ENCODE measurements around the gene KRTAP10-4. TPM values are rescaled to one million over a fixed set of nuclear protein-coding genes. Genes with fewer than 3 reads are reported as not detected.
"Not testable (repeated sequence)": the region's sequence is repeated elsewhere in the genome, so short reads cannot be mapped to it uniquely, and the experiment has no call there.

The KRTAP10-4 gene
- total RNA-seq, 1 experiment from 2014 or later, result not detected

DNA sequence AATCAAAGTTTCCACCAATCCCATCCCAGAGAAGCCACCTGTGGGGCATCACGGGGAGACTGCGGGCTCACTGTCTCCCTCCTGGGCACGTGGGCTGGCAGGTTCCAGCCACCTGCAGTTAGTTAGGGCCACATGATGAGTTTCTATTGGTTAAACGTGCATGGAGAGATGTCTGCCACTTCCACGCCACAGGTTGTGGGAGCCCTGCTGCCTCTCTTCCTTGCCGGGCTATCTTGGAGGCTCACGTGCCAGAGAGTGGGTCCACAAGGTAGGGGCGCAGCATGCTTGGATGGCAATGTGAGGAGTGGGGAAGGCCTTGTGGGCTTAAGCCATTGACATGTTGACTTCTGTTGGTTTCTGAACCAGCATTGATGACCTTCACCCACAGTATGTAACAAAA is 30.4 kb downstream of the KRTAP10-4 start:
- Histone ChIP-seq H3K9me3 (ENCODE audit: insufficient read depth, low read depth) (no peaks in the 10 kb centered on the region), H3K4me1 (replicated peaks; ENCODE audit: insufficient read depth) (no peaks in the 10 kb centered on the region), H3K27me3 (ENCODE audit: insufficient read depth, low read depth) (peaks cover 60% of the 10 kb centered on the region), H4K20me1 (ENCODE audit: insufficient read depth) (no peaks in the 10 kb centered on the region), H3K9me2 (ENCODE audit: insufficient read depth) (no peaks in the 10 kb centered on the region), H2AFZ (no peak overlapping the region), H3K79me2 (ENCODE audit: low read depth) (no peaks in the 10 kb centered on the region), H3K27ac (no peak overlapping the region), H3K36me3 (ENCODE audit: low read depth) (no peaks in the 10 kb centered on the region), H3K4me3 (no peak overlapping the region), H3K4me2 (no peak overlapping the region), H3F3A (ENCODE audit: insufficient read depth, low read depth) (no peaks in the 10 kb centered on the region)
- no peak for TF ChIP-seq EZH2 (IDR thresholded peaks at IDR 0.05; ENCODE audit: low read depth)
- TF ChIP-seq, protein P1, sequence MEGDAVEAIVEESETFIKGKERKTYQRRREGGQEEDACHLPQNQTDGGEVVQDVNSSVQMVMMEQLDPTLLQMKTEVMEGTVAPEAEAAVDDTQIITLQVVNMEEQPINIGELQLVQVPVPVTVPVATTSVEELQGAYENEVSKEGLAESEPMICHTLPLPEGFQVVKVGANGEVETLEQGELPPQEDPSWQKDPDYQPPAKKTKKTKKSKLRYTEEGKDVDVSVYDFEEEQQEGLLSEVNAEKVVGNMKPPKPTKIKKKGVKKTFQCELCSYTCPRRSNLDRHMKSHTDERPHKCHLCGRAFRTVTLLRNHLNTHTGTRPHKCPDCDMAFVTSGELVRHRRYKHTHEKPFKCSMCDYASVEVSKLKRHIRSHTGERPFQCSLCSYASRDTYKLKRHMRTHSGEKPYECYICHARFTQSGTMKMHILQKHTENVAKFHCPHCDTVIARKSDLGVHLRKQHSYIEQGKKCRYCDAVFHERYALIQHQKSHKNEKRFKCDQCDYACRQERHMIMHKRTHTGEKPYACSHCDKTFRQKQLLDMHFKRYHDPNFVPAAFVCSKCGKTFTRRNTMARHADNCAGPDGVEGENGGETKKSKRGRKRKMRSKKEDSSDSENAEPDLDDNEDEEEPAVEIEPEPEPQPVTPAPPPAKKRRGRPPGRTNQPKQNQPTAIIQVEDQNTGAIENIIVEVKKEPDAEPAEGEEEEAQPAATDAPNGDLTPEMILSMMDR (conservative IDR thresholded peaks at IDR 0.05), result no peak
- ChIA-PET CTCF (no interaction called here), POLR2A (ENCODE audit: unreplicated experiment) (no interaction called here)
- no TSS peak for BruUV-seq (replicated peaks)
- DNase-seq, result no peak
- intact Hi-C loops (cut with micrococcal nuclease; ENCODE audit: unreplicated experiment), result no loop called here

DNA sequence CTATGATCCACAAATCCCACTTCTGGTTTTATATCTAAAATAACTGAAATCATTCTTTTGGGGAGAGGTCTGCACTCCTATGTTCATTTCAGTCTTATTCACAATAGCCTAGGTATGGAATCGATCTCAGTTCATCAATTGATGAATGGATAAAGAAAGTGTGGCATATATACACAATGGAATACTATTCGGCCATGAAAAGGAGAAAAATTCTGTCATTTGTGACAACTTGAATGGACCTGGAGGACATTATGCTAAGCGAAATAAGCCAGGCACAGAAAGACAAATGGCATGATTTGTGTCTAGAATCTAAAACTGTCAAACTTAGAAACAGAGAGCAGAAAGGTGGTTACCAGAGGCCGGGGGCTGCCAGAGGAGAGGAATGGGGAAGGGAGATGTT is 33.0 kb downstream of the KRTAP10-4 start:
- H3F3A ChIP-seq (ENCODE audit: insufficient read depth, low read depth), result no peaks in the 10 kb centered on the region
- no peak for TF ChIP-seq EZH2 (IDR thresholded peaks at IDR 0.05; ENCODE audit: low read depth)
- TF ChIP-seq, protein P1 (conservative IDR thresholded peaks at IDR 0.05), result no peak
- BruUV-seq (replicated peaks), result no TSS peak
- no peaks in the 10 kb centered on the region for H3K36me3 ChIP-seq (ENCODE audit: low read depth)
- H4K20me1 ChIP-seq (ENCODE audit: insufficient read depth), result no peaks in the 10 kb centered on the region
- CTCF ChIA-PET, result no interaction called here
- H2AFZ ChIP-seq, result no peak overlapping the region
- H3K27me3 ChIP-seq (ENCODE audit: insufficient read depth, low read depth), result peaks cover 45% of the 10 kb centered on the region
- POLR2A ChIA-PET (ENCODE audit: unreplicated experiment), result no interaction called here
- no peak overlapping the region for H3K4me3 ChIP-seq
- no peak overlapping the region for H3K4me2 ChIP-seq
- DNase-seq, result no peak
- intact Hi-C loops (cut with micrococcal nuclease; ENCODE audit: unreplicated experiment), result no loop called here
- no peaks in the 10 kb centered on the region for H3K9me2 ChIP-seq (ENCODE audit: insufficient read depth)
- no peak overlapping the region for H3K27ac ChIP-seq
- H3K9me3 ChIP-seq (ENCODE audit: insufficient read depth, low read depth), result no peaks in the 10 kb centered on the region
- no peaks in the 10 kb centered on the region for H3K79me2 ChIP-seq (ENCODE audit: low read depth)
- H3K4me1 ChIP-seq (replicated peaks; ENCODE audit: insufficient read depth), result no peaks in the 10 kb centered on the region

DNA sequence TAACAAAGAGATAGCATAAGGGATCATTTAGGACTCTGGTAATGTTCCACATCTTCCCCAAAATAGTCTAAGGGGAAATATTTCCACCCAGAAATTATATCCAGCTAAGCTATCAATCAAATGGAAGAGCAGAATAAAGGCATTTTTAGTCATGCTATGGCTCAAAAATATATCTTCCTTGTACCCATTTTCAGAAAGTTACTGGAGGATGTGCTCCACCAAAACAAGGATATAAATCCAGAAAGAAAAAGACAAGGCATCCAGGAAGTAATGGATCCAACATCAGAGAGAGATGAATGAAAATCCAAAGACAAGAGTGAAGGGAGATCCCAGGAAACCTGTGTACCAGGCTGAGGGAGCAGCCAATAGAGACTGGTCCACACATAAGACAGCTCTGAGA is 35.7 kb downstream of the KRTAP10-4 start:
- ChIA-PET CTCF (no interaction called here), POLR2A (ENCODE audit: unreplicated experiment) (no interaction called here)

GRCh38 chr21:44610157-44610843 is 36.8 kb downstream of the KRTAP10-4 start:
- H3K4me3 ChIP-seq; H3K9me3 ChIP-seq (ENCODE audit: insufficient read depth, low read depth); H3K79me2 ChIP-seq (ENCODE audit: low read depth); POLR2A ChIA-PET (ENCODE audit: unreplicated experiment); H4K20me1 ChIP-seq (ENCODE audit: insufficient read depth); H3K4me1 ChIP-seq (replicated peaks; ENCODE audit: insufficient read depth); H3K36me3 ChIP-seq (ENCODE audit: low read depth); intact Hi-C loops (cut with micrococcal nuclease; ENCODE audit: unreplicated experiment); DNase-seq; CTCF ChIA-PET; H2AFZ ChIP-seq; H3K9me2 ChIP-seq (ENCODE audit: insufficient read depth); H3K4me2 ChIP-seq; H3K27ac ChIP-seq; BruUV-seq (replicated peaks); H3F3A ChIP-seq (ENCODE audit: insufficient read depth, low read depth): not testable (repeated sequence)
- H3K27me3 ChIP-seq (ENCODE audit: insufficient read depth, low read depth), result peaks cover 42% of the 10 kb centered on the region

More for the DNA sequence above, 35.7 kb downstream of the KRTAP10-4 start:
- TF ChIP-seq, protein P1 (conservative IDR thresholded peaks at IDR 0.05), result no peak
- no peak for TF ChIP-seq EZH2 (IDR thresholded peaks at IDR 0.05; ENCODE audit: low read depth)
- Histone ChIP-seq H4K20me1 (ENCODE audit: insufficient read depth) (no peaks in the 10 kb centered on the region), H3K4me1 (replicated peaks; ENCODE audit: insufficient read depth) (no peaks in the 10 kb centered on the region), H3K79me2 (ENCODE audit: low read depth) (no peaks in the 10 kb centered on the region), H2AFZ (no peak overlapping the region), H3K9me3 (ENCODE audit: insufficient read depth, low read depth) (no peaks in the 10 kb centered on the region), H3K4me2 (no peak overlapping the region), H3K4me3 (no peak overlapping the region), H3K9me2 (ENCODE audit: insufficient read depth) (no peaks in the 10 kb centered on the region), H3K27ac (no peak overlapping the region), H3F3A (ENCODE audit: insufficient read depth, low read depth) (no peaks in the 10 kb centered on the region), H3K36me3 (ENCODE audit: low read depth) (no peaks in the 10 kb centered on the region), H3K27me3 (ENCODE audit: insufficient read depth, low read depth) (peaks cover 44% of the 10 kb centered on the region)
- intact Hi-C loops (cut with micrococcal nuclease; ENCODE audit: unreplicated experiment), result no loop called here
- DNase-seq, result no peak
- no TSS peak for BruUV-seq (replicated peaks)
